ENCODE data around the gene GOLT1A.

DNA sequence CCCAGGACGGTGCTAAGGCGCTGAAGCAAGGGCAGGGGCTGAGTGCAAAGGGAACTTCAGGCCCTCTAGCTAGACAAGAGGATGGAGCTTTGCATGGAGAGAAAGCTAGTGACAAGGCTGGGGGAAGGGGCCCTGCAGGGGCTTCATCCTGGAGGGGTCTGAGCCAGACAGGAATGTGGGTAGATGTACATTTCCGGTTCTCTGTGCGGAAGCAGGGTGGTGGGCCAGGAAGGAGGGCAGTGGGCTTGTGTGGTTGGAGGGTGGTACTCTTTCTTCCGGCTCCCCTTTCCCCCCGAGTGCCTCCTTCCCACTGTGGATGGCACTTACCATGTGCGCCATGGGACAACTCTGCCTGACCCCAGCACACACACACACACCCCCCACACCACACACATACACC lies 19.0 kb downstream of the GOLT1A start:
- TF ChIP-seq, protein P1, sequence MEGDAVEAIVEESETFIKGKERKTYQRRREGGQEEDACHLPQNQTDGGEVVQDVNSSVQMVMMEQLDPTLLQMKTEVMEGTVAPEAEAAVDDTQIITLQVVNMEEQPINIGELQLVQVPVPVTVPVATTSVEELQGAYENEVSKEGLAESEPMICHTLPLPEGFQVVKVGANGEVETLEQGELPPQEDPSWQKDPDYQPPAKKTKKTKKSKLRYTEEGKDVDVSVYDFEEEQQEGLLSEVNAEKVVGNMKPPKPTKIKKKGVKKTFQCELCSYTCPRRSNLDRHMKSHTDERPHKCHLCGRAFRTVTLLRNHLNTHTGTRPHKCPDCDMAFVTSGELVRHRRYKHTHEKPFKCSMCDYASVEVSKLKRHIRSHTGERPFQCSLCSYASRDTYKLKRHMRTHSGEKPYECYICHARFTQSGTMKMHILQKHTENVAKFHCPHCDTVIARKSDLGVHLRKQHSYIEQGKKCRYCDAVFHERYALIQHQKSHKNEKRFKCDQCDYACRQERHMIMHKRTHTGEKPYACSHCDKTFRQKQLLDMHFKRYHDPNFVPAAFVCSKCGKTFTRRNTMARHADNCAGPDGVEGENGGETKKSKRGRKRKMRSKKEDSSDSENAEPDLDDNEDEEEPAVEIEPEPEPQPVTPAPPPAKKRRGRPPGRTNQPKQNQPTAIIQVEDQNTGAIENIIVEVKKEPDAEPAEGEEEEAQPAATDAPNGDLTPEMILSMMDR (conservative IDR thresholded peaks at IDR 0.05 in 1 of 2, IDR thresholded peaks at IDR 0.05 in 1 of 2; ENCODE audit: low read depth in 1 of 2, low read length in 2 of 2), result no peak
- TF ChIP-seq EZH2 (IDR thresholded peaks at IDR 0.05; ENCODE audit: low read length, missing control alignments), result no peak
